HepG2 (cell line): ENCODE measurements around the gene TTYH2. TPM values are rescaled to one million over a fixed set of nuclear protein-coding genes. Genes with fewer than 3 reads are reported as not detected.

Experiments used
- ATAC-seq: fragments of 200-7000 bp; cut with Tn5 transposase; 3 replicates; pipeline ENCODE4 v1.9.1; 2020; ENCODE audit warnings: mild to moderate bottlenecking, moderate library complexity
- BruUV-seq: library from RNA; stranded (reverse); fragments of 400-500 nt; replicated peaks from 2 replicates; lab custom pipeline; 2021; lab: Mats Ljungman, UMichigan
- CTCF ChIA-PET: fragments of 300-600 bp; formaldehyde crosslinking; extraction: SDS; loops from one replicate; lab custom pipeline; 2021; ENCODE audit warnings: low total read pairs, inconsistent platforms, low intra/inter-chr PET ratio; lab: Yijun Ruan, JAX
- POLR2A ChIA-PET: fragments of 350-600 bp; sonication (Branson Sonifier 250); formaldehyde crosslinking; loops from one replicate; lab custom pipeline; 2020; ENCODE audit warnings: antibody characterized with exemption, inconsistent platforms; lab: Yijun Ruan, JAX
- DNase-seq: peaks from one replicate; pipeline ENCODE4 v3.0.0-alpha.2; 2015; ENCODE audit warnings: low spot score
- FAIRE-seq: peaks from 3 replicates; lab custom pipeline; 2011; peaks lifted over from hg19 to GRCh38; lab: Jason Lieb, UNC
- H2AFZ ChIP-seq: one replicate; pipeline ENCODE4 v1.6.1; 2011; ENCODE audit warnings: low read length, inconsistent platforms
- H3K27ac ChIP-seq: fragments of 300-600 bp; 3 replicates; pipeline ENCODE4 v1.8.0; 2011; ENCODE audit warnings: mixed run types, mild to moderate bottlenecking, mixed read lengths, low read length, inconsistent platforms; ENCODE audit not compliant: insufficient read depth; ENCODE audit errors: extremely low read length
- H3K27me3 ChIP-seq, 2 experiments: fragments of 200-600 bp in 1 of 2; 2 replicates in 1 of 2; 3 replicates in 1 of 2; pipeline versions ENCODE4 v1.6.0 to v1.8.0; 2011; ENCODE audit warnings: low read length in 2 of 2, mild to moderate bottlenecking in 2 of 2, moderate library complexity in 2 of 2, inconsistent platforms in 1 of 2; ENCODE audit not compliant: insufficient read depth in 2 of 2, control insufficient read depth in 1 of 2
- H3K36me3 ChIP-seq, 2 experiments: fragments of 200-600 bp in 1 of 2; replicated peaks in 1 of 2; 2 replicates in 1 of 2; 3 replicates in 1 of 2; pipeline versions ENCODE4 v1.5.1 to v1.8.0; 2011; ENCODE audit warnings: low read length in 2 of 2, inconsistent platforms in 1 of 2; ENCODE audit not compliant: insufficient read depth in 2 of 2, control insufficient read depth in 1 of 2
- H3K4me1 ChIP-seq: 2 replicates; pipeline ENCODE4 v1.5.1; 2012; ENCODE audit warnings: low read length, inconsistent platforms; ENCODE audit not compliant: insufficient read depth
- H3K4me2 ChIP-seq: 2 replicates; pipeline ENCODE4 v1.6.0; 2011; ENCODE audit warnings: low read depth, low read length, inconsistent platforms
- H3K4me3 ChIP-seq, 3 experiments: fragments of 200-600 bp in 1 of 3; sonication (generic), shearing (Covaris generic) in 1 of 3; replicated peaks in 1 of 3; 2 replicates each; pipeline ENCODE4 v1.5.1; 2011 to 2016; ENCODE audit warnings: low read length in 3 of 3, inconsistent platforms in 2 of 3, low read depth in 2 of 3, mild to moderate bottlenecking in 2 of 3, control low read depth in 1 of 3, mixed read lengths in 1 of 3; ENCODE audit not compliant: insufficient read depth in 1 of 3
- H3K79me2 ChIP-seq: one replicate; pipeline ENCODE4 v1.6.1; 2011; ENCODE audit warnings: low read length, inconsistent platforms; ENCODE audit not compliant: insufficient read depth
- H3K9ac ChIP-seq: 2 replicates; pipeline ENCODE4 v1.6.0; 2011; ENCODE audit warnings: mild to moderate bottlenecking, low read depth, low read length, inconsistent platforms; ENCODE audit not compliant: insufficient read depth
- H3K9me3 ChIP-seq: 2 replicates; pipeline ENCODE4 v1.5.1; 2012; ENCODE audit warnings: mild to moderate bottlenecking, low read length
- H4K20me1 ChIP-seq: 2 replicates; pipeline ENCODE4 v1.6.0; 2011; ENCODE audit warnings: inconsistent platforms, mild to moderate bottlenecking, low read length, moderate library complexity; ENCODE audit not compliant: insufficient read depth
- CREM ChIP-seq, 2 experiments: sonication (generic) in 1 of 2; formaldehyde crosslinking in 1 of 2; IDR thresholded peaks; 2 replicates each; pipeline versions ENCODE4 v1.4.0 to v1.6.1; 2016 to 2020; ENCODE audit warnings: antibody characterized with exemption in 1 of 2, mild to moderate bottlenecking in 1 of 2, missing genetic modification reagents in 1 of 2
- KLF9 ChIP-seq: IDR thresholded peaks from 2 replicates; pipeline ENCODE4 v1.6.1; 2016; ENCODE audit warnings: low read depth
- MXD1 ChIP-seq: sonication (generic); formaldehyde crosslinking; IDR thresholded peaks from 2 replicates; pipeline ENCODE4 v1.4.0; 2020; ENCODE audit warnings: mild to moderate bottlenecking, missing genetic modification reagents
- PHF21A ChIP-seq: sonication (generic); formaldehyde crosslinking; IDR thresholded peaks from 2 replicates; pipeline ENCODE4 v1.5.0; 2020; ENCODE audit warnings: mild to moderate bottlenecking, missing genetic modification reagents
- RBM22 ChIP-seq: fragments of 200-400 bp; formaldehyde crosslinking; optimal IDR thresholded peaks from 2 replicates; pipeline ENCODE3; 2017; ENCODE audit warnings: mild to moderate bottlenecking, low read length, moderate library complexity
- TFDP1 ChIP-seq: IDR thresholded peaks from 2 replicates; pipeline ENCODE4 v1.6.1; 2016; ENCODE audit warnings: missing compliant biosample characterization, missing genetic modification reagents, borderline replicate concordance
- THAP9 ChIP-seq: sonication (generic); formaldehyde crosslinking; IDR thresholded peaks from 2 replicates; pipeline ENCODE4; 2020; ENCODE audit warnings: missing genetic modification reagents, mild to moderate bottlenecking, borderline replicate concordance
- XRCC5 ChIP-seq: fragments of 200-400 bp; formaldehyde crosslinking; optimal IDR thresholded peaks from 2 replicates; pipeline ENCODE3; 2017; ENCODE audit warnings: mild to moderate bottlenecking, low read length
- ZMYM3 ChIP-seq: sonication (generic); formaldehyde crosslinking; IDR thresholded peaks from 2 replicates; pipeline ENCODE4 v1.5.1; 2020; ENCODE audit warnings: mild to moderate bottlenecking, missing genetic modification reagents
- ZNF781 ChIP-seq: sonication (generic); formaldehyde crosslinking; IDR thresholded peaks from 2 replicates; pipeline ENCODE4 v1.5.1; 2020; ENCODE audit warnings: borderline replicate concordance, mild to moderate bottlenecking, missing genetic modification reagents; ENCODE audit errors: not compliant biosample characterization
- WGBS: methylation state at CpG from one replicate; pipeline ENCODE4 v1.1.6; 2017; ENCODE audit warnings: low lambda C conversion rate; 5-methylcytosine and 5-hydroxymethylcytosine counted together
- in situ Hi-C: cut with HindIII; loops from 2 replicates; pipeline ENCODE4 v1.10.0; 2017; ENCODE audit warnings: low pct_unique_long_range_greater_than_20kb; ENCODE audit not compliant: extremely low pct_ligation_motif_present
- intact Hi-C: fragments of 100-400 bp; cut with micrococcal nuclease; formaldehyde crosslinking; loops from one replicate; pipeline ENCODE4 v1.10.0; 2022; ENCODE audit not compliant: unreplicated experiment
- polyA plus RNA-seq, 8 experiments: library from polyadenylated mRNA; depleted of rRNA in 3 of 8; stranded (reverse) in 7 of 8; unstranded in 1 of 8; fragments of >200 nt; fragmentation: Illumina TruSeq in 4 of 8; extraction: Trizol in 4 of 8; gene quantifications; 2 replicates each; pipeline versions ENCODE4 v1.2.1 to v1.2.3, GENCODE V29; 2011 to 2016; ENCODE audit warnings: low read depth in 4 of 8, missing spikeins in 1 of 8, mixed read lengths in 1 of 8; ENCODE audit not compliant: insufficient read depth in 1 of 8
- total RNA-seq, 5 experiments: library from RNA; depleted of rRNA; stranded (reverse); fragments of >200 nt; fragmentation: Illumina TruSeq; extraction: Trizol; gene quantifications; 2 replicates each; pipeline ENCODE4 v1.2.3, GENCODE V29; 2016; ENCODE audit warnings: low read depth in 1 of 5
- TF ChIP-seq, protein P1 (sequence below): sonication (generic); formaldehyde crosslinking; conservative IDR thresholded peaks from 2 replicates; pipeline ENCODE4 v1.4.0; 2020; ENCODE audit warnings: mild to moderate bottlenecking, missing genetic modification reagents, moderate library complexity
- TF ChIP-seq, protein P2 (sequence below): sonication (generic); formaldehyde crosslinking; IDR thresholded peaks from 2 replicates; pipeline ENCODE4 v1.4.0; 2020; ENCODE audit warnings: missing genetic modification reagents

The TTYH2 gene
- total and polyA plus RNA-seq, 2 of the 13 experiments (the other 11 are each of a cell fraction or from before 2014, with no cell fraction given), result 0.77 to 0.96 TPM

DNA sequence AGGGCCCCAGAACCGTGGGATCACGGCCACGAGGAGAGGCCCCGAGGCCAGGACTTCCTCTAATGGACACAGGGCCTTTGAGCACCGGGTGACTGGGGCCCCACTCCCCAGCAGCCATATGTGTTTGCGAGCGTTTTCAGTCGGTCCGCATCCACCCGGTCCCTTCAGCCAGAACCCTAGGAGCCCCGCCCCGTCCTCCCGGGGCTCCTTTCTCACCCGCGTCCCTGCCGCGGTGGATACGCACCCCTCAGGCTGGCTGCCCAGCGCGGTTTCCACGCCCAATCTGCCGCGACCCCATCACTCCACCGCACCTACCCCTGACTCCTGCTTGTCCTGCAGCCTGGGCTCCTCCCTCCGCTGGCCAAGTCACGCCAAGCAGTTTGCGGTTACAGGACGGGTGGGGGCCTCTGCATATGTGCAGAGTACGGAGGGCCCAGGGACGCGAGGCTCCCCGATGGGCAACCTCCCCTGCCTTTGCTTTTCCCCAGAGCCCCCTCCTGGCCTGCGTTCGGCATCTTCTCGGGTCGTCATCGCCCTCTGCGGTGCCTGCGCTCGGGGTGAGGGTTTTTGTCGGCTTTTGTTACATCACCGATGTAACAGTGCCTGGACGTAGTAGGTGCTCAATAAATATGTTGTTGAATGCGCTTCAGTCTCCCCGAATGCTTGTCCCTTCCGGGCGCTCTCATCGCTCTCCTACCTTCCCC lies 1.0 kb upstream of the TTYH2 start:
- 79% methylated on average over 45 of the region's 48 CpGs for WGBS
- in situ Hi-C loops, result no loop called here
- TF ChIP-seq RBM22, result peak; percentile 29
- no peak for TF ChIP-seq PHF21A (CRISPR knock-in tag)
- TF ChIP-seq ZMYM3 (CRISPR knock-in tag), result peak; percentile 43; the same call in 1 of the 2 replicates
- TF ChIP-seq XRCC5, result peak; percentile 18
- TF ChIP-seq TFDP1 (CRISPR knock-in tag), result no peak
- TF ChIP-seq THAP9 (CRISPR knock-in tag), result no peak
- TF ChIP-seq, protein P1, sequence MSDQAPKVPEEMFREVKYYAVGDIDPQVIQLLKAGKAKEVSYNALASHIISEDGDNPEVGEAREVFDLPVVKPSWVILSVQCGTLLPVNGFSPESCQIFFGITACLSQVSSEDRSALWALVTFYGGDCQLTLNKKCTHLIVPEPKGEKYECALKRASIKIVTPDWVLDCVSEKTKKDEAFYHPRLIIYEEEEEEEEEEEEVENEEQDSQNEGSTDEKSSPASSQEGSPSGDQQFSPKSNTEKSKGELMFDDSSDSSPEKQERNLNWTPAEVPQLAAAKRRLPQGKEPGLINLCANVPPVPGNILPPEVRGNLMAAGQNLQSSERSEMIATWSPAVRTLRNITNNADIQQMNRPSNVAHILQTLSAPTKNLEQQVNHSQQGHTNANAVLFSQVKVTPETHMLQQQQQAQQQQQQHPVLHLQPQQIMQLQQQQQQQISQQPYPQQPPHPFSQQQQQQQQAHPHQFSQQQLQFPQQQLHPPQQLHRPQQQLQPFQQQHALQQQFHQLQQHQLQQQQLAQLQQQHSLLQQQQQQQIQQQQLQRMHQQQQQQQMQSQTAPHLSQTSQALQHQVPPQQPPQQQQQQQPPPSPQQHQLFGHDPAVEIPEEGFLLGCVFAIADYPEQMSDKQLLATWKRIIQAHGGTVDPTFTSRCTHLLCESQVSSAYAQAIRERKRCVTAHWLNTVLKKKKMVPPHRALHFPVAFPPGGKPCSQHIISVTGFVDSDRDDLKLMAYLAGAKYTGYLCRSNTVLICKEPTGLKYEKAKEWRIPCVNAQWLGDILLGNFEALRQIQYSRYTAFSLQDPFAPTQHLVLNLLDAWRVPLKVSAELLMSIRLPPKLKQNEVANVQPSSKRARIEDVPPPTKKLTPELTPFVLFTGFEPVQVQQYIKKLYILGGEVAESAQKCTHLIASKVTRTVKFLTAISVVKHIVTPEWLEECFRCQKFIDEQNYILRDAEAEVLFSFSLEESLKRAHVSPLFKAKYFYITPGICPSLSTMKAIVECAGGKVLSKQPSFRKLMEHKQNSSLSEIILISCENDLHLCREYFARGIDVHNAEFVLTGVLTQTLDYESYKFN, result no peak
- TF ChIP-seq, protein P2, sequence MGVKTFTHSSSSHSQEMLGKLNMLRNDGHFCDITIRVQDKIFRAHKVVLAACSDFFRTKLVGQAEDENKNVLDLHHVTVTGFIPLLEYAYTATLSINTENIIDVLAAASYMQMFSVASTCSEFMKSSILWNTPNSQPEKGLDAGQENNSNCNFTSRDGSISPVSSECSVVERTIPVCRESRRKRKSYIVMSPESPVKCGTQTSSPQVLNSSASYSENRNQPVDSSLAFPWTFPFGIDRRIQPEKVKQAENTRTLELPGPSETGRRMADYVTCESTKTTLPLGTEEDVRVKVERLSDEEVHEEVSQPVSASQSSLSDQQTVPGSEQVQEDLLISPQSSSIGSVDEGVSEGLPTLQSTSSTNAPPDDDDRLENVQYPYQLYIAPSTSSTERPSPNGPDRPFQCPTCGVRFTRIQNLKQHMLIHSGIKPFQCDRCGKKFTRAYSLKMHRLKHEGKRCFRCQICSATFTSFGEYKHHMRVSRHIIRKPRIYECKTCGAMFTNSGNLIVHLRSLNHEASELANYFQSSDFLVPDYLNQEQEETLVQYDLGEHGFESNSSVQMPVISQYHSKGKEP (CRISPR knock-in tag), result no peak
- no peak for TF ChIP-seq KLF9
- no peak for TF ChIP-seq MXD1 (CRISPR knock-in tag)
- no peak for TF ChIP-seq CREM (IDR thresholded peaks at IDR 0.05)
- no peak for TF ChIP-seq CREM (CRISPR knock-in tag; IDR thresholded peaks at IDR 0.05)
- TF ChIP-seq ZNF781 (CRISPR knock-in tag), result no peak

More for the DNA sequence above, 1.0 kb upstream of the TTYH2 start:
- FAIRE-seq, result no peak
- peaks cover 21 to 36% of the 10 kb centered on the region in 2 experiments for H3K36me3 ChIP-seq
- H3K9ac ChIP-seq, result peak overlapping the region; percentile 40; the same call in 1 of the 2 replicates
- peak overlapping the region in 2 of 3 experiments; percentile 51 to 63; a peak in 2 of 6 replicates for H3K4me3 ChIP-seq
- H3K27ac ChIP-seq, result no peak overlapping the region
- no peak for DNase-seq
- H3K4me1 ChIP-seq, result peaks cover 49% of the 10 kb centered on the region
- H3K4me2 ChIP-seq, result peak overlapping the region; percentile 85
- H4K20me1 ChIP-seq, result peaks cover 39% of the 10 kb centered on the region
- peaks cover 0 to 8% of the 10 kb centered on the region in 2 experiments; a peak in 3 of 5 replicates for H3K27me3 ChIP-seq
- H3K9me3 ChIP-seq, result no peaks in the 10 kb centered on the region
- peak; percentile 11 for ATAC-seq
- POLR2A ChIA-PET, result interaction anchor here (0.7 to 2.0 kb wide), 3 partner anchors 8 to 84 kb away, joined by 3 to 22 read pairs (median 7); partner anchors contain the start of gene RPL38
- peaks cover 9% of the 10 kb centered on the region for H3K79me2 ChIP-seq
- H2AFZ ChIP-seq, result no peak overlapping the region
- no TSS peak for BruUV-seq
- CTCF ChIA-PET, result no interaction called here
- intact Hi-C loops, result no loop called here
